NCI-H2029 treated with DMSO at 0.1 percent for 48 hours (cell line): ENCODE results near the gene CD1E.
"Not testable (repeated sequence)": the region's sequence is repeated elsewhere in the genome, so short reads cannot be mapped to it uniquely, and the experiment has no call there.

Experiments
- DNase-seq: peaks from one replicate; lab custom pipeline; 2025; lab: John Stamatoyannopoulos, UW

CD1E gene

GRCh38 chr1:158353303-158354075 lies at the start of gene CD1E:
TSS of gene CD1E (plus strand) at chr1:158353894. CDS start at chr1:158353989, 95 bp downstream.
- DNase-seq: no peak

DNA sequence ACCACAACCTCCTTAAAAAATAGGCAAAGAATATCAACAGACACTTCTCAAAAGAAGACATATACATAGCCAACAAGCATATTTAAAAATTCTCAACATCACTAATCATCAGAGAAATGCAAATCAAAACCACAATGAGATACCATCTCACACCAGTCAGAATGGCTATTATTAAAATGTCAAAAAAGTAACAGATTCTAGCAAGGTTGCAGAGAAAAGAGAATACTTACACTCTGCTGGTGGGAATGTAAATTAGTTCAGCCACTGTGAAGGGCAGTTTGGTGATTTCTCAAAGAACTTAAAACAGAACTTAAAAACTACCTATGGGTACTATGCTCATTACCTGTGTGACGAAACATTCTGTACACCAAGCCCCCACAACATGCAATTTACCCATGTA lies 43.1 kb upstream of the CD1E start:
- no peak for DNase-seq

DNA sequence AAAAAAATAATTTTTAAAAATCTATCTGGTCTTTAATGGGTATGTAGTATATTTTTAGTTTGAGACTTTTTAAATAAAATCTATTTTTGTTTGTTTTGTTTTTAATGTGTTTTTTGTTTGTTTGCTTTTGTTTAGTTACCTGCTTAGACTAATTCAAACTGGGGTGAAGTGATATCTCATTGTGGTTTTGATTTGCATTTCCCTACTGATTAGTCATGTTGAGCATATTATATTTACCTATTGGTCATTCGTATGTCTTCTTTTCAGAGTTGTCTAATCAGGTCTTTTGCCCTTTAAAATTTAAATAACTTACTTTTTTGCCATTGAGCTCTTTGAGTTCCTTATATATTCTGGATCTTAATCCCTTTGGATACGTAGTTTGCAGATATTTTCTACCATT lies 42.6 kb upstream of the CD1E start:
- no peak for DNase-seq

- no peak for DNase-seq
Measured at GRCh38 chr1:158323866-158324265, 29.8 kb upstream of the CD1E start.

GRCh38 chr1:158324395-158324794 lies 29.3 kb upstream of the CD1E start:
- no peak for DNase-seq

DNA sequence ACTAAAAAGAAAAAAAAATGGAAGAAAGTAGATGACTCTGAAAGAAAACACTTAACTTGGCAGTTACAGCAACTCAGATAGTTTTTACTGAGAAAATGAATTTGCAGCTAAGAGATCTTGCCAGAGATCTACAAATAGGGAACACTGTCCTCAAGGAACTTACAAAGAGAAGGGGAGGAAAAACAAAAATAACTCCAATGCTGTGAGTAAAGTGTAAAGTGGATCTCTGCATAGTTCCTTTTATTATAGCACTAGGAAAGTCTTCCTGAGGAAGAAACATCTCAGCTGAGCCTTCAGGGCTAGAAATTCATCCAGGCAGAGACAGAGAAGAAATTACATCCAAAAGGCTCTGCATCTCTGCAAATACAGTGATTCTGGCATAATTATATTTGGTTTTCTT lies 26.2 kb upstream of the CD1E start:
- no peak for DNase-seq

- DNase-seq: no peak
Measured at GRCh38 chr1:158328426-158328825, 25.3 kb upstream of the CD1E start.

DNA sequence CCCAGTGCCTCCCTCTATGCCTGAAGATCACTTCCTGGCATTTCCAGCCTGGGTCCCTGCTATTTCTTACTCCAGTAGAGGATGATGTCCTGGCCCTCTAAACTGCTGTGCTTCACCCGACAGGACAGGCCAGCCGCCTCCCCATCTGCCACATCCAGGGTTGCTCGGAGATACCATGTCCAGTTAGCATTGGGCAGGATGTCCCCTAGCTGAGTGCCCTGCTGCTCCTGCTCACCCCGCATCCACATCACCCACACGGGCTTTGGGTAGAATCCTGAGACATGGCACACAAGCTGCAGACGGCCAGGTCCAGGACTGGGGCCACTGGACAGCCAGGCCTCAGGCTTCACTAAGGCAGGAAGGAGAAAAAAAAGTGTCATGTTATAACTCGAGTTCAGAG lies 24.4 kb upstream of the CD1E start:
- no peak for DNase-seq

- no peak for DNase-seq
Measured at GRCh38 chr1:158329733-158330132, 24.0 kb upstream of the CD1E start.

DNA sequence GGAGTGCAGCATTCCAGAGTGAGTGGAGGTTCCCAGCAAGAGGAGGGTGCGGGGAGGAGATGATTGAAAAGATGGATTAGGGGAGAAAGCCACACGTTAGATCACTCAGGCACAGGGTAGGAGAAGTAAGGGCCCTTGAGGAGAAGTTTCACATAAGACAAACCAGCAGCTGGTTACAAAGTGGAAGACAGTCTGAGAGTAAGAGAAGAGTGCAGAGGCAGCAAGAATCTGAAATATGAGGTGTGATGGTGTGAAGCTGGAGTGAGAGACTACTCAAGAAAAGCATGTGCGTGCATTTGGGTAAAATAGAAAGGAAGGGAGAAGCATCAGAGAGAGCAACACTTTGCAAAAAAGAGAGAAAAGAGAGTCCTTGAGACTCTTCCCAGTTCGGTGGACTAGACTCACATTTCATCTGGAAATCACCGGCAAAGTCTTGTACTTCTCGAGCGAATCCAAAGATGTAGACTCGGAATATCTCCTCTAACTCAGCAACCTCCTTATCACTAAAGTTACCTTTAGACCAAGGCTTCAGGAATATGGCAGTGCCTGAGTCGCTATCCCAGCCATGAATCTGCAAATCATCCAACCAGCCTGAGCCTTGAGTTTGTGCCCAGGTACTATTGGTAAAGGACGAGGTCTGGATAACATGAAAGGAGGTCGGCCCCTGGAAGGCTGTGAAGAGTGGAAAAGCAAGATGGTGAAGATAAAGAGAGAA lies 23.1 kb upstream of the CD1E start:
- no peak for DNase-seq

- no peak for DNase-seq
Measured at GRCh38 chr1:158331106-158331425, 22.6 kb upstream of the CD1E start.

- DNase-seq: no peak
Measured at GRCh38 chr1:158331481-158332150, 22.1 kb upstream of the CD1E start, which contains the start of gene CD1B. TSS of gene CD1B (minus strand) at chr1:158331531. CDS start at chr1:158331423, 108 bp downstream.

- DNase-seq: no peak
Measured at GRCh38 chr1:158333405-158334155, 20.1 kb upstream of the CD1E start.

DNA sequence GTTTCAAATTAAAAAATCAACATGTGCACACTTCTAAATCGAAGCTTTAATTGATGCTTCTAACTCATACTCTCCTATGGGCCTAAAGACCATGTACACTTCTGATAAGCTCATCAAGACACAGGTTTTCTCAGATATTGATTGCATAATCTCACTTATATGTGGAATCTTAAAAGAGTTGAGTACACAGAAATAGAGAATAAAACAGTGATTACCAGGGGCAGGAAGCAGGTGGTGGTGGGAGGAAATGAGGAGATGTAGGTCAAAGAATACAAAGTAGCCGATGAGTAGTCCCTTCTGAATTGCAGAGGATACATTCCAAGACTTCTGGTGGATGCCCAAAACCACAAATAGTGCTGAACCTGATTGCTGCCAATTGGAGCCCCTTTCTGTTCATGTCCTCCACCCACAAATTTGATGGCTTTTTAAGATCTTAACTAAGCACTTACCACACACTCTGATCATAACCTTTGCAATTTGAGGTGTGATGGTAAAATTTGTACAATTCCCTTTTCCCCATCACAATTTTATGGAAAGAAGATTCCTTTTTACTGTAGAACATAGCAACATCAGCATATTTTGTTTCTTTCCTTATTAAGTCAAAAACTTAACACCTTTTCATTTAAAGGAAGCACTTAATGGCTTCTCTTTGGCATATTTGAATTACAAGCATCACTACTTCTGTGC lies 19.0 kb upstream of the CD1E start:
- no peak for DNase-seq

DNA sequence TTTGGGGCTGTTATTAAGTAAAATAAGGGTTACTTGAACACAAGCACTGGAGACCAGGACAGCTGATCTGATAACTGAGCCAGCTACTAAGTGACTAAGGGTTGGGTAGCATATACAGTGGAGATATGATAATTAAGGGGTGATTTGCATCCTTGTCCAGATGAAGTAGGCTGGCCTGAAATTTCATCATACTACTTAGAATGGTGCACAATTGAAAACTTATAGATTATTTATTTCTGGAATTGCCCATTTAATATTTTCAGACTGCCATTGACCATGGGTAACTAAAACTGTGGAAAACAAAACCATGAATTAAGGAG lies 18.5 kb upstream of the CD1E start:
- no peak for DNase-seq

DNA sequence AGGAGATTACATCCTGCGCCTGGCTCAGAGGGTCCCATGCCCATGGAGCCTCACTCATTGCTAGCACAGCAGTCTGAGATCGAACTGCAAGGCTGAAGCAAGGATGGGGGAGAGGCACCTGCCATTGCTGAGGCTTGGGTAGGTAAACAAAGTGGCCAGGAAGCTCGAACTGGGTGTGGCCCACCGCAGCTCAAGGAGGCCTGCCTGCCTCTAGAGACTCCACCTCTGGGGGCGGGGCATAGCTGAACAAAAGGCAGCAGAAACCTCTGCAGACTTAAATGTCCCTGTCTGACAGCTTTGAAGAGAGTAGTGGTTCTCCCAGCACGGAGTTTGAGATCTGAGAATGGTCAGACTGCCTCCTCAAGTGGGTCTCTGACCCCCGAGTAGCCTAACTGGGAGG lies 17.3 kb upstream of the CD1E start:
- not testable (repeated sequence) for DNase-seq

- not testable (repeated sequence) for DNase-seq
Measured at GRCh38 chr1:158348946-158349345, 4.7 kb upstream of the CD1E start.

GRCh38 chr1:158354255-158354654 lies 561 bp downstream of the CD1E start:
- no peak for DNase-seq

DNA sequence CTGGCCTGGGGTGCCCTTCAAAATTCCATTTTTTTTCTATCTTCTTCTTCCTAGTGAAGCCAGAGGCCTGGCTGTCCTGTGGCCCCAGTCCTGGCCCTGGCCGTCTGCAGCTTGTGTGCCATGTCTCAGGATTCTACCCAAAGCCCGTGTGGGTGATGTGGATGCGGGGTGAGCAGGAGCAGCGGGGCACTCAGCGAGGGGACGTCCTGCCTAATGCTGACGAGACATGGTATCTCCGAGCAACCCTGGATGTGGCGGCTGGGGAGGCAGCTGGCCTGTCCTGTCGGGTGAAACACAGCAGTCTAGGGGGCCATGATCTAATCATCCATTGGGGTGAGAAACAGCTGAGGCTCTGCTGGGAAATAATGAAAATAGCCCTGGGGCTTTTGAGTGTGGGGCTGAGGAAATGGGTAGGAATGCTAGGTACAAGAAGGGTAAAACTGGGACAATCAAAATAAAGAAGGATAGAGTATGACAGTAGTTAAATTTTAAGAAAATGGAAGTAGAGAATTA lies 2.1 kb downstream of the CD1E start:
- no peak for DNase-seq

DNA sequence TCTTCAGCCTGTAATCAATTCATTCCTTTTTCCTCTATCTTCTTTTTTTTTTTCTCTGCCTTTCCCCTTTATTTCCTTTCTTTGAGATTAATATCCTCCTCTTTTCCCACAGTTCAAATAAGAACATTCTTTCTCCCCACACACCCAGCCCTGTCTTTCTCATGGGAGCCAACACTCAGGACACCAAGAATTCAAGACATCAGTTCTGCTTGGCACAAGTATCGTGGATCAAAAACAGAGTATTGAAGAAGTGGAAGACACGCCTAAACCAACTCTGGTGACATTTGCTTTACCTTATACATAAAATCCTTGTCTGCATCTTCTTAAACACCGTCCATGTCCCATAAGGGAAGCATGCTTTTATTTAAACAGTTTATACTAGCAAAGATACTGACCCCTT lies 2.9 kb downstream of the CD1E start:
- no peak for DNase-seq

DNA sequence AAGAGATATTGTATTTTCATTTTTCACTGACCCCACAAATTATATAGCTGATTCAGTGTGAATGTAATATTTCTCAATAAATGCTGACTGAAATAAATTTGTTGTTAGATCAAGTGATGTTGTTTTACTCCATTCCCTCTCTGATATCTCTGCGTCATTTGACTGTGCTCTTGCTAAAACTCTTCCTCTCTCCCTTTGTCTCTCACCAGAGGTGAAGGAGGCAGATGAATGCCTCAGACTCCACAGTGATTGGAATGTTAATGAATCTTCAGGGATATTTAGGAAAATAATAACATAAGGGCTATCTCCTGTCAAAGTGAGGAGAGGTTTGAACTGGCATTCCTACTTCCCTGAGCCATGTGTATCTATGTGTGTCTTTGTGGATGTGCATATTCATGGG lies 3.7 kb downstream of the CD1E start:
- DNase-seq: no peak

- no peak for DNase-seq
Measured at GRCh38 chr1:158362482-158362881, 8.8 kb downstream of the CD1E start.
